Mesothelial cell of epicardium (in vitro differentiated cells): ENCODE measurements around the gene ARHGAP29. TPM values are rescaled to one million over a fixed set of nuclear protein-coding genes. Genes with fewer than 3 reads are reported as not detected.

Experiments
- DNase-seq, 2 experiments: peaks; one replicate each; pipeline ENCODE4 v3.0.0; 2021; ENCODE audit warnings: low spot score in 2 of 2; ENCODE audit not compliant: unreplicated experiment in 2 of 2
- H3K27ac Mint-ChIP-seq: 2 replicates; pipeline ENCODE4 v1.8.0; 2021; ENCODE audit warnings: mixed read lengths
- H3K27me3 Mint-ChIP-seq: 2 replicates; pipeline ENCODE4 v1.8.0; 2021; ENCODE audit warnings: low read depth, mixed read lengths
- H3K36me3 Mint-ChIP-seq: 2 replicates; pipeline ENCODE4 v1.8.0; 2021; ENCODE audit warnings: mixed read lengths
- H3K4me1 Mint-ChIP-seq: 2 replicates; pipeline ENCODE4 v1.8.0; 2021; ENCODE audit warnings: mixed read lengths
- H3K4me3 Mint-ChIP-seq: 2 replicates; pipeline ENCODE4 v1.8.0; 2021; ENCODE audit warnings: mild to moderate bottlenecking, moderate library complexity, mixed read lengths
- H3K9me3 Mint-ChIP-seq: 2 replicates; pipeline ENCODE4 v1.8.0; 2021; ENCODE audit warnings: mixed read lengths
- CTCF ChIP-seq: fragments of 200-600 bp; sonication (generic); IDR thresholded peaks from one replicate; pipeline ENCODE4 v1.5.0; 2021; ENCODE audit warnings: antibody characterized with exemption; ENCODE audit not compliant: unreplicated experiment
- total RNA-seq: library from RNA; stranded (reverse); gene quantifications from 3 replicates; pipeline ENCODE4 v1.2.1, GENCODE V29; 2021

The ARHGAP29 gene
- total RNA-seq = 110 to 115 TPM (median 114 TPM) in 3 replicates

GRCh38 chr1:94237291-94238226, at the start of gene ARHGAP29:
TSS of gene ARHGAP29 (minus strand) at chr1:94237584. CDS start at chr1:94231611, 5,973 bp downstream.
- Mint-ChIP-seq H3K4me3 (peak within 1 kb of the TSS; percentile 86), H3K4me1 (peaks cover 53% of the 10 kb centered on the region), H3K27me3 (no peaks in the 10 kb centered on the region), H3K27ac (peak within 1 kb of the TSS; percentile 94), H3K9me3 (no peaks in the 10 kb centered on the region), H3K36me3 (no peaks in the 10 kb centered on the region)
- no peak for TF ChIP-seq CTCF
- DNase-seq = peak; percentile 83 to 92

DNA sequence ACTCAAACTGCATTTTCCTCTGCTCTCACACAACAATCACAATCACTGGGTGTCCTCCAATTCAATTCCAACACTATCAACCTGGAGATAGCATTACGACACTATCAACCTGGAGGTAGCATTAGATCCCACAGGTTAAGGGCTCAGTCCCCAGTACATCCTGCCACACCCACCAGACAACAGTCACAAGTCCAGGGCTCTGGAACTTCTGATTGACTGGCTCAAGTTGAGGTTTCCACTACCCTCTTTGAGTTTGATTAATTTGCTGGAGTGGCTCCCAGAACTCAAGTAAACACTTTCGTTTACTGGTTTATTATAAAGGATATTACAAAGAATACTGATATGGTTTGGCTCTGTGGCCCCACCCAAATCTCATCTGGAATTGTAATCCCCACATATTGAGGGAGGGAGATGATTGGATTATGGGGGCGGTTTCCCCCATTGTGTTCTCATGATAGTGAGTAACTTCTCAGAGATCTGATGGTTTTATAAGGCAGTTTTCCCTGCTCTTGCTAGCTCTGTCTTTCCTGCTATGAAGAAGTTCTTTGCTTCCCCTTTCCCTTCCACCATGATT, 49.6 kb upstream of the ARHGAP29 start:
- no peak for DNase-seq
- no peak overlapping the region for H3K4me3 Mint-ChIP-seq
- TF ChIP-seq CTCF = no peak
- peaks cover 4% of the 10 kb centered on the region for H3K27me3 Mint-ChIP-seq
- no peaks in the 10 kb centered on the region for H3K9me3 Mint-ChIP-seq
- peaks cover 6% of the 10 kb centered on the region for H3K4me1 Mint-ChIP-seq
- H3K36me3 Mint-ChIP-seq = no peaks in the 10 kb centered on the region
- no peak overlapping the region for H3K27ac Mint-ChIP-seq

DNA sequence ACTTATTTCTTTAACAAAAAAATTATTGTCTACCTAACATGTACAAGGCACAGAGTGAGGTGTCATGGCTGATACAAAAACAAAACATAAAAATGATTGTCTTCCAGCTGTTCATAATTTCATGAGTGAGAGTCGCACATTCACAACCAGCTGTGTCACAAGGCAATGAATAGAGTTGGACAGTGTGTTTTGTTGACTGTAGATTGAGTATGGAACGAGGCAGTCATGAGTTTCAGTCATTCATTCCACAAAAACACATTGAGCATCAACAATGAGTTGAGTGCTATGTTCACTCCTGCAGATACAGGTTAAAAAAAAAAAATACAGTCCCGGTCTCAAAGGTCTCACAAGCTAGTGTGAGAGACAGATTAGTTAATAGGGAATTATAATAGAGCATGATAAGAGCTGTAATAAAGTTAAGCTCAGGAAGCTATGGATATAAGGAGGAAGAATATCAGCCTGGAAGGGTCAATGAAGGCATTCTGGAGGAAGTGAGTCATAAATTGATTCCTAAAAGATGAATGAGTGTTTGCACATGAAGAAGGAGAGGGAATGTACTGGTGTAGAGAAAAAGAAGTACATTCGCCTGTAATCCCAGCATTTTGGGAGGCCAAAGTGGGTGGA, 47.8 kb upstream of the ARHGAP29 start:
- H3K4me1 Mint-ChIP-seq = peaks cover 23% of the 10 kb centered on the region
- no peak overlapping the region for H3K27ac Mint-ChIP-seq

DNA sequence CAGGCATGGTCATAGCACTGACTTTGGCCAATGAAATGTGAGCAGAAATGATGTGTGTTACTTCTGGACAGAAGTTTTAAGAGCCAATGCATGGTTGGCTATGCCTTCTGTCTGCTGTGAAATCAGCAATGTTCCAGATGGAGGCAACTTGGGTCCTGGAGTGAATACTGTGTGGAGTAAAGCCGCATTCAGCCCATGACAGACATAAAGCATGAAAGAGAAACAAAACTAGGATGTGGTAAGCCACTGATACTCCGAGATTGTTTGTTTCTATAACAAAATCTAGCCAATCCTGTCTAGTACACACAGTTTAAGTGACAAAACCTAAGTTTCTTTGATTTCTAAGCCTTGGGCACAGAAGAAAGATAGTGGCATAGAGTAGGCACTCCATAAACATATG, 47.1 kb upstream of the ARHGAP29 start:
- Mint-ChIP-seq H3K36me3 (no peaks in the 10 kb centered on the region), H3K9me3 (peaks cover 5% of the 10 kb centered on the region), H3K4me1 (peaks cover 24% of the 10 kb centered on the region), H3K27me3 (peaks cover under 1% of the 10 kb centered on the region), H3K4me3 (no peak overlapping the region), H3K27ac (no peak overlapping the region)
- no peak for TF ChIP-seq CTCF
- DNase-seq = no peak

More for the DNA sequence above, 47.8 kb upstream of the ARHGAP29 start:
- Mint-ChIP-seq H3K36me3 (no peaks in the 10 kb centered on the region), H3K4me3 (no peak overlapping the region), H3K9me3 (no peaks in the 10 kb centered on the region), H3K27me3 (peaks cover 2% of the 10 kb centered on the region)
- DNase-seq = no peak
- TF ChIP-seq CTCF = no peak

GRCh38 chr1:94283462-94283861, 46.1 kb upstream of the ARHGAP29 start:
- Mint-ChIP-seq H3K4me3 (no peak overlapping the region), H3K27ac (no peak overlapping the region), H3K27me3 (no peaks in the 10 kb centered on the region), H3K4me1 (peaks cover 24% of the 10 kb centered on the region), H3K9me3 (peaks cover 8% of the 10 kb centered on the region), H3K36me3 (no peaks in the 10 kb centered on the region)
- no peak for TF ChIP-seq CTCF
- no peak for DNase-seq
